ENCODE measurements around the gene ZBTB26.
A peak's percentile ranks its signal among the peaks of the same experiment; 100 is the strongest.

DNA sequence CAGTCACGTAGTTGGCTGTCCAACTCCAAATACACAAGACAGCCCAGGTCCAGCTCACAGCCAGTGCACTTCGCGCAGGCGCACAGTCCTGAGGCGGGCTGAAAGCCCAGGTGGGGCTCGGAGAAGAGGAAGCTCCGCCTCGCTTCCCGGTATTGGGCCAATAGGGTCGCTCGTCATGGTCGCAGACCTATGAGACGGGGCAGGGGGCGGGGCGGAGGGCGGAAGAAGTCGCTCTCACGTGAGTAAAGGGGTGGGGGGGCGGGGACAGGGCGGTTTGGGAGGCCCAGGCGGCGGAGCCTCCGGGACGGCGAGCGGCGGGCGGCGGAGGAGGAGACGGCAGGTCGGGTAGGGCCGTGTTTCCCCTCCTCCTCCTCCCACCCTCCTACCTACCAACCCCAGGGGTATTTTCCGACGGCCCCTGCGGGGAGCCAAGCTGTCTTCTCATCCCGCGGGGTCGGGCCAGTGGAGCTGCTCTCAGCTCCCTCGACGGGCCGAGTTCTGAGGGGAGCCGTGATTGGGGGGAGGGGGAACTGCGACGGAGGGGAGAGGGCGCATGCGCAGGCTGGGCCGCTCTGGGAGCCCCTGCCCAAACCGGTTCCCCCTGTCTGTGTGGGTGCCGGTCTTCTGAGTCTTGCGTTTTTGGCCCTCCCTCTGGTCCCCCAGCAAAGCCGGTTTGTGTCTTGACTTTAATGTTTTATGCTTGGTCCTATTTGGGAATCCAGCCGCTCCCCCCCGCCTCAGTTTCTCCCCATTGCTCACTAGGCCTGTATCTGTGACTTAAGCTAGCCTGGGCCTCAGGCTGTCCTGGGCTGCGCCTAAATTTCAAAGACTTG is 9.7 kb upstream of the ZBTB26 start, which contains the start of gene RABGAP1:
- no peak for TF ChIP-seq CTCF (IDR thresholded peaks at IDR 0.05 in 4 of 5, conservative IDR thresholded peaks at IDR 0.05 in 1 of 5)
- TF ChIP-seq POLR2A (IDR thresholded peaks at IDR 0.05): peak; percentile 82 to 90

All from gastrocnemius medialis (tissue), 4 donors.